Liver (tissue), 9 donors: ENCODE results near the gene KCNJ18. TPM values are rescaled to one million over a fixed set of nuclear protein-coding genes. Genes with fewer than 3 reads are reported as not detected.

Source experiments
- DNase-seq: peaks from one replicate; pipeline ENCODE4 v3.0.0-alpha.2; 2017; ENCODE audit warnings: low spot score
- H3K27ac ChIP-seq, 2 donors: one replicate each; pipeline ENCODE4 v1.7.0; 2013; ENCODE audit warnings: inconsistent platforms in 2 of 2, low read length in 2 of 2, control low read depth in 1 of 2, low read depth in 1 of 2, mild to moderate bottlenecking in 1 of 2
- H3K27me3 ChIP-seq, 4 donors: one replicate each; pipeline versions ENCODE4 v1.6.1 to v1.7.0; 2013; ENCODE audit warnings: low read length in 3 of 4, inconsistent platforms in 1 of 4, mild to moderate bottlenecking in 1 of 4, moderate library complexity in 1 of 4; ENCODE audit not compliant: control insufficient read depth in 4 of 4, insufficient read depth in 4 of 4
- H3K36me3 ChIP-seq, 4 donors: one replicate each; pipeline versions ENCODE4 v1.6.1 to v1.7.0; 2013; ENCODE audit warnings: low read length in 3 of 4, mild to moderate bottlenecking in 3 of 4, low read depth in 1 of 4, moderate library complexity in 1 of 4; ENCODE audit not compliant: control insufficient read depth in 4 of 4, insufficient read depth in 3 of 4
- H3K4me1 ChIP-seq, 4 donors: one replicate each; pipeline versions ENCODE4 v1.6.1 to v1.7.0; 2013; ENCODE audit warnings: low read length in 3 of 4, mild to moderate bottlenecking in 3 of 4, moderate library complexity in 1 of 4; ENCODE audit not compliant: control insufficient read depth in 4 of 4, insufficient read depth in 4 of 4
- H3K4me3 ChIP-seq, 3 donors: one replicate each; pipeline versions ENCODE4 v1.6.1 to v1.7.0; 2013; ENCODE audit warnings: low read length in 3 of 3, control low read depth in 1 of 3, low read depth in 1 of 3, mild to moderate bottlenecking in 1 of 3
- H3K9ac ChIP-seq, 2 donors: one replicate each; pipeline ENCODE4 v1.7.0; 2013; ENCODE audit warnings: low read length in 2 of 2, mild to moderate bottlenecking in 2 of 2, moderate library complexity in 2 of 2, control low read depth in 1 of 2, low read depth in 1 of 2
- H3K9me3 ChIP-seq, 4 donors: one replicate each; pipeline versions ENCODE4 v1.6.1 to v1.7.0; 2013; ENCODE audit warnings: low read length in 3 of 4; ENCODE audit not compliant: control insufficient read depth in 4 of 4
- CTCF ChIP-seq: fragments of 150-350 bp; IDR thresholded peaks from 2 replicates; pipeline ENCODE4 v1.5.1; 2017; ENCODE audit warnings: improper control_type of control experiment, low read depth, low read length; ENCODE audit not compliant: missing input control
- EGR1 ChIP-seq, 2 donors: IDR thresholded peaks; 2 replicates each; pipeline ENCODE4 v1.6.1; 2016 to 2018; ENCODE audit warnings: antibody characterized with exemption in 2 of 2, low read depth in 2 of 2
- FOXA1 ChIP-seq: IDR thresholded peaks from 2 replicates; pipeline ENCODE4 v1.6.1; 2016; ENCODE audit warnings: antibody characterized with exemption
- GABPA ChIP-seq, 2 donors: IDR thresholded peaks in 1 of 2; conservative IDR thresholded peaks in 1 of 2; 2 replicates each; pipeline ENCODE4 v1.6.1; 2016; ENCODE audit warnings: antibody characterized with exemption in 2 of 2, mild to moderate bottlenecking in 1 of 2, moderate library complexity in 1 of 2
- HNF4G ChIP-seq: IDR thresholded peaks from 2 replicates; pipeline ENCODE4 v1.6.1; 2016; ENCODE audit warnings: antibody characterized with exemption
- JUND ChIP-seq, 2 donors: IDR thresholded peaks; 2 replicates each; pipeline ENCODE4 v1.6.1; 2016; ENCODE audit warnings: antibody characterized with exemption in 2 of 2
- NR2F2 ChIP-seq: IDR thresholded peaks from 2 replicates; pipeline ENCODE4 v1.6.1; 2016; ENCODE audit warnings: antibody characterized with exemption
- RAD21 ChIP-seq, 2 donors: IDR thresholded peaks; 2 replicates each; pipeline ENCODE4 v1.6.1; 2016; ENCODE audit warnings: antibody characterized with exemption in 2 of 2, mild to moderate bottlenecking in 2 of 2
- RXRA ChIP-seq, 2 donors: IDR thresholded peaks; 2 replicates each; pipeline ENCODE4 v1.6.1; 2017 to 2018; ENCODE audit warnings: antibody characterized with exemption in 2 of 2, mild to moderate bottlenecking in 1 of 2
- SP1 ChIP-seq: IDR thresholded peaks from 2 replicates; pipeline ENCODE4 v1.6.1; 2018; ENCODE audit warnings: antibody characterized with exemption, mild to moderate bottlenecking
- TAF1 ChIP-seq: conservative IDR thresholded peaks from 2 replicates; pipeline ENCODE4 v1.6.1; 2016; ENCODE audit warnings: antibody characterized with exemption, mild to moderate bottlenecking
- YY1 ChIP-seq: IDR thresholded peaks from 2 replicates; pipeline ENCODE4 v1.6.1; 2016; ENCODE audit warnings: antibody characterized with exemption, mild to moderate bottlenecking
- whole genome bisulfite sequencing: extraction: QIAGEN DNeasy Blood & Tissue Kit; methylation state at CpG from one replicate; pipeline ENCODE4 v1.1.7; 2013; 5-methylcytosine and 5-hydroxymethylcytosine counted together
- polyA plus RNA-seq, 2 donors: library from polyadenylated mRNA; stranded (reverse) in 1 of 2; unstranded in 1 of 2; fragments of 200-250 nt in 1 of 2; fragments of >200 nt in 1 of 2; fragmentation: Nextera tagmentation in 1 of 2; extraction: Ambion mirVana in 1 of 2; gene quantifications; one replicate each; pipeline versions ENCODE4 v1.2.1 to v1.2.3, GENCODE V29; 2013 to 2015
- total RNA-seq, 2 donors: library from RNA; depleted of rRNA; stranded (reverse); fragments of >200 nt; gene quantifications; one replicate each; pipeline ENCODE4 v1.2.3, GENCODE V29; 2014
- TF ChIP-seq, protein P1 (sequence below): IDR thresholded peaks from 2 replicates; pipeline ENCODE4 v1.6.1; 2016; ENCODE audit warnings: antibody characterized with exemption
- TF ChIP-seq, protein P2 (sequence below): IDR thresholded peaks from 2 replicates; pipeline ENCODE4 v1.6.1; 2016; ENCODE audit warnings: antibody characterized with exemption
- TF ChIP-seq, protein P3 (sequence below): IDR thresholded peaks from 2 replicates; pipeline ENCODE4 v1.6.1; 2016; ENCODE audit warnings: antibody characterized with exemption, mild to moderate bottlenecking
- donor health status: healthy.
- donor health status: healthy.
- donor health status: healthy.
- donor health status: healthy.
- donor health status: healthy.

Gene KCNJ18
- total and polyA plus RNA-seq, 4 donors: not detected

DNA sequence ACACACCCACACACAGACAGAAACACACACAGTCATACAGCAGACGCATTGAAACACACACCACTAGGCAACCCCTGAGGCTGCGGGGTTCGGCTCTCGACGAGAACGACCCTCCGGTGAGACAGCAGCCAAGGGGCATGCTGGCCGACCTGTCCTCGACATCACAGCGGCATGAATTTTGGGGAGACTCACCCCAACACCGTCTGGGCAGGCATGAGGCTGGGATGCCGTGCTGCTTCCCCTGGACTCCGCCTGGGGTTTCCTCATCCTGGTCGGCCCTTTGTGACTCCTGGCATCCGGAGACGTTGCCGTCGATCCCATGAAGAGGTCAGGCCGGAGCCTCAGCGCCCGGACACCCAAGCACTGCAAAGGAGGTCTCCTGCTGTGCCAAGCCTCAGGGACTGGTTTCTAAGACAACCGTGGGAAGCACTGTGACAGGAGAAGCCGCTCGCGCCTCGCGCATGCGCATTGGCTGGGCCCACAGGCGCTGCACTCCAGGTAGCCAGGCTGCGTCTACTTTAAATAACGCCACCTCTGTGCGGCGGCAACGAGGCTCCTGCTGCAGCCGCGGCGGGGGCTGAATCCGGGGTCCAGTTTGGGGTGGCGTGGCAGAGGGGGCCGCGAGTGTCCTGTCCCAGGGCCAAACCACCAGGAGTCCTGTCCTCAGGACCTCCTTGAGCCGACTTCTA lies 13.8 kb upstream of the KCNJ18 start:
- DNase-seq: peak; percentile 30
- no peak overlapping the region for H3K9ac ChIP-seq
- no peak for TF ChIP-seq HNF4G
- TF ChIP-seq YY1: no peak
- TF ChIP-seq RAD21 (IDR thresholded peaks at IDR 0.05): no peak
- no peak for TF ChIP-seq GABPA (IDR thresholded peaks at IDR 0.05 in 1 of 2, conservative IDR thresholded peaks at IDR 0.05 in 1 of 2)
- no peak for TF ChIP-seq CTCF
- no peak for TF ChIP-seq NR2F2

GRCh38 chr17:21679256-21680146 lies 12.8 kb upstream of the KCNJ18 start:
- 65% methylated on average over 62 of the region's 62 CpGs for WGBS
- DNase-seq: peak; percentile 24

More for the DNA sequence above, 13.8 kb upstream of the KCNJ18 start:
- H3K4me3 ChIP-seq: no peak overlapping the region
- H3K36me3 ChIP-seq: no peaks in the 10 kb centered on the region
- peaks cover 0 to 2% (median 0%) of the 10 kb centered on the region in 4 donors for H3K9me3 ChIP-seq
- no peaks in the 10 kb centered on the region for H3K4me1 ChIP-seq
- no peak overlapping the region for H3K27ac ChIP-seq
- WGBS: 51% methylated on average over 42 of the region's 42 CpGs
- H3K27me3 ChIP-seq: peaks cover 0 to 4% (median 0%) of the 10 kb centered on the region in 4 donors

More at GRCh38 chr17:21679256-21680146, 12.8 kb upstream of the KCNJ18 start:
- Histone ChIP-seq H3K9me3 (peaks cover 0 to under 1% (median 0%) of the 10 kb centered on the region in 4 donors), H3K4me3 (no peak overlapping the region), H3K4me1 (no peaks in the 10 kb centered on the region), H3K36me3 (no peaks in the 10 kb centered on the region), H3K9ac (no peak overlapping the region), H3K27ac (no peak overlapping the region), H3K27me3 (no peaks in the 10 kb centered on the region)
- TF ChIP-seq HNF4G: no peak
- TF ChIP-seq YY1: no peak
- TF ChIP-seq EGR1 (IDR thresholded peaks at IDR 0.05; ENCODE audit: low read depth in 2 of 2): no peak
- TF ChIP-seq SP1: no peak
- no peak for TF ChIP-seq JUND (IDR thresholded peaks at IDR 0.05)
- no peak for TF ChIP-seq FOXA1
- TF ChIP-seq, protein P1, sequence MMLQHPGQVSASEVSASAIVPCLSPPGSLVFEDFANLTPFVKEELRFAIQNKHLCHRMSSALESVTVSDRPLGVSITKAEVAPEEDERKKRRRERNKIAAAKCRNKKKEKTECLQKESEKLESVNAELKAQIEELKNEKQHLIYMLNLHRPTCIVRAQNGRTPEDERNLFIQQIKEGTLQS: no peak
- TF ChIP-seq RXRA (IDR thresholded peaks at IDR 0.05): no peak
- TF ChIP-seq, protein P2, sequence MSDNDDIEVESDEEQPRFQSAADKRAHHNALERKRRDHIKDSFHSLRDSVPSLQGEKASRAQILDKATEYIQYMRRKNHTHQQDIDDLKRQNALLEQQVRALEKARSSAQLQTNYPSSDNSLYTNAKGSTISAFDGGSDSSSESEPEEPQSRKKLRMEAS: no peak
- TF ChIP-seq GABPA (IDR thresholded peaks at IDR 0.05 in 1 of 2, conservative IDR thresholded peaks at IDR 0.05 in 1 of 2): no peak
- TF ChIP-seq CTCF: no peak
- TF ChIP-seq NR2F2: no peak
- no peak for TF ChIP-seq RAD21 (IDR thresholded peaks at IDR 0.05)
- TF ChIP-seq, protein P3, sequence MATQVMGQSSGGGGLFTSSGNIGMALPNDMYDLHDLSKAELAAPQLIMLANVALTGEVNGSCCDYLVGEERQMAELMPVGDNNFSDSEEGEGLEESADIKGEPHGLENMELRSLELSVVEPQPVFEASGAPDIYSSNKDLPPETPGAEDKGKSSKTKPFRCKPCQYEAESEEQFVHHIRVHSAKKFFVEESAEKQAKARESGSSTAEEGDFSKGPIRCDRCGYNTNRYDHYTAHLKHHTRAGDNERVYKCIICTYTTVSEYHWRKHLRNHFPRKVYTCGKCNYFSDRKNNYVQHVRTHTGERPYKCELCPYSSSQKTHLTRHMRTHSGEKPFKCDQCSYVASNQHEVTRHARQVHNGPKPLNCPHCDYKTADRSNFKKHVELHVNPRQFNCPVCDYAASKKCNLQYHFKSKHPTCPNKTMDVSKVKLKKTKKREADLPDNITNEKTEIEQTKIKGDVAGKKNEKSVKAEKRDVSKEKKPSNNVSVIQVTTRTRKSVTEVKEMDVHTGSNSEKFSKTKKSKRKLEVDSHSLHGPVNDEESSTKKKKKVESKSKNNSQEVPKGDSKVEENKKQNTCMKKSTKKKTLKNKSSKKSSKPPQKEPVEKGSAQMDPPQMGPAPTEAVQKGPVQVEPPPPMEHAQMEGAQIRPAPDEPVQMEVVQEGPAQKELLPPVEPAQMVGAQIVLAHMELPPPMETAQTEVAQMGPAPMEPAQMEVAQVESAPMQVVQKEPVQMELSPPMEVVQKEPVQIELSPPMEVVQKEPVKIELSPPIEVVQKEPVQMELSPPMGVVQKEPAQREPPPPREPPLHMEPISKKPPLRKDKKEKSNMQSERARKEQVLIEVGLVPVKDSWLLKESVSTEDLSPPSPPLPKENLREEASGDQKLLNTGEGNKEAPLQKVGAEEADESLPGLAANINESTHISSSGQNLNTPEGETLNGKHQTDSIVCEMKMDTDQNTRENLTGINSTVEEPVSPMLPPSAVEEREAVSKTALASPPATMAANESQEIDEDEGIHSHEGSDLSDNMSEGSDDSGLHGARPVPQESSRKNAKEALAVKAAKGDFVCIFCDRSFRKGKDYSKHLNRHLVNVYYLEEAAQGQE: no peak
- no peak for TF ChIP-seq TAF1
